A673 (cell line): Measurements from ENCODE around the gene PFKFB3. TPM values are rescaled to one million over a fixed set of nuclear protein-coding genes. Genes with fewer than 3 reads are reported as not detected.
"Not testable (repeated sequence)": the region's sequence is repeated elsewhere in the genome, so short reads cannot be mapped to it uniquely, and the experiment has no call there.

Experiments used
- BruUV-seq: library from RNA; stranded (reverse); fragments of 400-500 nt; replicated peaks from 2 replicates; lab custom pipeline; 2021; lab: Mats Ljungman, UMichigan
- CTCF ChIA-PET: fragments of 300-600 bp; sonication (Branson Sonifier 250); formaldehyde crosslinking; loops from one replicate; lab custom pipeline; 2022; ENCODE audit warnings: antibody characterized with exemption; lab: Charles Lee
- POLR2A ChIA-PET: fragments of 300-600 bp; sonication (Branson Sonifier 250); formaldehyde crosslinking; loops from one replicate; lab custom pipeline; 2022; ENCODE audit warnings: antibody characterized with exemption; ENCODE audit not compliant: low non-redundant PET; lab: Charles Lee
- DNase-seq: peaks from one replicate; pipeline ENCODE4 v3.0.0-alpha.2; 2015; ENCODE audit warnings: low spot score
- H3K27ac ChIP-seq: fragments of 200-600 bp; sonication (generic); 2 replicates; pipeline ENCODE4 v1.5.1; 2016; ENCODE audit warnings: mixed run types, low read depth, mild to moderate bottlenecking, mixed read lengths, antibody characterized with exemption, low read length; ENCODE audit not compliant: poor library complexity, severe bottlenecking
- H3K27me3 ChIP-seq: fragments of 200-600 bp; sonication (generic); replicated peaks from 2 replicates; pipeline ENCODE4 v1.6.1; 2017; ENCODE audit warnings: mixed run types, low read depth, mild to moderate bottlenecking, mixed read lengths, antibody characterized with exemption, low read length; ENCODE audit not compliant: insufficient read depth, poor library complexity
- H3K36me3 ChIP-seq: fragments of 200-600 bp; sonication (generic); 2 replicates; pipeline ENCODE4 v1.6.1; 2016; ENCODE audit warnings: mixed run types, mild to moderate bottlenecking, mixed read lengths, antibody characterized with exemption, low read length; ENCODE audit not compliant: insufficient read depth, poor library complexity, severe bottlenecking
- H3K4me1 ChIP-seq: fragments of 200-600 bp; sonication (generic); 2 replicates; pipeline ENCODE4 v1.6.1; 2017; ENCODE audit warnings: mixed run types, mild to moderate bottlenecking, mixed read lengths, antibody characterized with exemption, low read length; ENCODE audit not compliant: insufficient read depth, poor library complexity, severe bottlenecking
- H3K4me3 ChIP-seq: fragments of 200-600 bp; sonication (generic); 2 replicates; pipeline ENCODE4 v1.5.1; 2016; ENCODE audit warnings: low read depth, mixed run types, mild to moderate bottlenecking, mixed read lengths, low read length; ENCODE audit not compliant: poor library complexity, severe bottlenecking
- H3K9me3 ChIP-seq: fragments of 200-600 bp; sonication (generic); 2 replicates; pipeline ENCODE4 v1.6.1; 2016; ENCODE audit warnings: mixed run types, low read depth, mild to moderate bottlenecking, mixed read lengths, antibody characterized with exemption, low read length; ENCODE audit not compliant: poor library complexity, severe bottlenecking
- CTCF ChIP-seq: fragments of 300-800, 200-600 bp; sonication (generic); conservative IDR thresholded peaks from 2 replicates; pipeline ENCODE4 v1.5.1; 2017; ENCODE audit warnings: low read depth, mild to moderate bottlenecking, antibody characterized with exemption, low read length, moderate library complexity, mixed read lengths
- EZH2 ChIP-seq: fragments of 200-600 bp; sonication (generic); IDR thresholded peaks from 2 replicates; pipeline ENCODE4 v1.6.1; 2017; ENCODE audit warnings: borderline replicate concordance, low read depth, mild to moderate bottlenecking, mixed read lengths, antibody characterized with exemption, low read length; ENCODE audit not compliant: poor library complexity, severe bottlenecking
- intact Hi-C: fragments of 100-400 bp; cut with micrococcal nuclease; formaldehyde crosslinking; loops from one replicate; pipeline ENCODE4 v1.10.0; 2022; ENCODE audit not compliant: unreplicated experiment
- total RNA-seq: library from RNA; stranded (reverse); gene quantifications from 2 replicates; pipeline ENCODE4 v1.2.3, GENCODE V29; 2021

Gene PFKFB3
- total RNA-seq, 1 experiment from 2014 or later: 53.0 TPM

GRCh38 chr10:6244510-6244909, 41.8 kb downstream of the PFKFB3 start:
- BruUV-seq: no TSS peak
- no peak for DNase-seq
- H3K9me3 ChIP-seq: no peaks in the 10 kb centered on the region
- POLR2A ChIA-PET: no interaction called here
- CTCF ChIA-PET: interaction anchor here (1.0 kb wide), 1 partner anchor 161 kb away, joined by 3 read pairs; no protein-coding TSS in a partner anchor
- intact Hi-C loops: no loop called here
- no peaks in the 10 kb centered on the region for H3K36me3 ChIP-seq
- TF ChIP-seq EZH2: no peak
- TF ChIP-seq CTCF: no peak
- no peak overlapping the region for H3K4me3 ChIP-seq
- H3K27me3 ChIP-seq: no peaks in the 10 kb centered on the region
- no peaks in the 10 kb centered on the region for H3K4me1 ChIP-seq
- no peak overlapping the region for H3K27ac ChIP-seq

- H3K4me3 ChIP-seq: no peak overlapping the region
- H3K27ac ChIP-seq: no peak overlapping the region
- no peaks in the 10 kb centered on the region for H3K9me3 ChIP-seq
- intact Hi-C loops: no loop called here
- H3K36me3 ChIP-seq: no peaks in the 10 kb centered on the region
- TF ChIP-seq CTCF (no peak), EZH2 (no peak)
- DNase-seq: no peak
- no peaks in the 10 kb centered on the region for H3K4me1 ChIP-seq
- no peaks in the 10 kb centered on the region for H3K27me3 ChIP-seq
- no TSS peak for BruUV-seq
- CTCF ChIA-PET: no interaction called here
- POLR2A ChIA-PET: no interaction called here
These were observed 44.4 kb downstream of the PFKFB3 start for GRCh38 chr10:6247041-6247712.

GRCh38 chr10:6248908-6249307, 46.2 kb downstream of the PFKFB3 start:
- intact Hi-C loops, CTCF ChIA-PET: not testable (repeated sequence)

GRCh38 chr10:6249698-6250097, 47.0 kb downstream of the PFKFB3 start:
- no peaks in the 10 kb centered on the region for H3K27me3 ChIP-seq
- H3K4me3 ChIP-seq: no peak overlapping the region
- no peaks in the 10 kb centered on the region for H3K4me1 ChIP-seq
- no peaks in the 10 kb centered on the region for H3K9me3 ChIP-seq
- POLR2A ChIA-PET: no interaction called here
- intact Hi-C loops: no loop called here
- DNase-seq: no peak
- H3K36me3 ChIP-seq: no peaks in the 10 kb centered on the region
- no peak for TF ChIP-seq CTCF
- no peak for TF ChIP-seq EZH2
- CTCF ChIA-PET: interaction anchor here (0.6 kb wide), 1 partner anchor 58 kb away, joined by 4 read pairs; no protein-coding TSS in a partner anchor
- no TSS peak for BruUV-seq
- H3K27ac ChIP-seq: no peak overlapping the region

More at GRCh38 chr10:6248908-6249307, 46.2 kb downstream of the PFKFB3 start:
- H3K4me1 ChIP-seq, H3K27ac ChIP-seq, BruUV-seq, DNase-seq, H3K4me3 ChIP-seq, POLR2A ChIA-PET, H3K36me3 ChIP-seq, H3K27me3 ChIP-seq, H3K9me3 ChIP-seq: not testable (repeated sequence)
